Tibial nerve (tissue), 4 donors: Measurements from ENCODE around the gene PRR11. TPM values are rescaled to one million over a fixed set of nuclear protein-coding genes. Genes with fewer than 3 reads are reported as not detected.

Experiments
- DNase-seq, 2 donors: peaks; one replicate each; pipeline ENCODE4 v3.0.0-alpha.2; 2019; ENCODE audit warnings: low spot score in 2 of 2
- H3K27ac ChIP-seq, 4 donors: fragments of 200-600 bp; sonication (generic) in 3 of 4; one replicate each; pipeline ENCODE4 v1.5.1; 2017 to 2019; ENCODE audit warnings: mild to moderate bottlenecking in 1 of 4
- H3K27me3 ChIP-seq, 2 donors: fragments of 200-600 bp; sonication (generic) in 1 of 2; one replicate each; pipeline versions ENCODE4 v1.5.1 to v1.6.0; 2017 to 2019
- H3K36me3 ChIP-seq, 3 donors: fragments of 200-600 bp; sonication (generic); one replicate each; pipeline ENCODE4 v1.5.1; 2018 to 2019
- H3K4me1 ChIP-seq, 4 donors: fragments of 200-600 bp; sonication (generic) in 3 of 4; one replicate each; pipeline ENCODE4 v1.5.1; 2017 to 2019
- H3K4me3 ChIP-seq, 4 donors: fragments of 200-600 bp; sonication (generic) in 3 of 4; one replicate each; pipeline ENCODE4 v1.5.1; 2017 to 2019; ENCODE audit warnings: mild to moderate bottlenecking in 1 of 4, moderate library complexity in 1 of 4
- H3K9me3 ChIP-seq, 4 donors: fragments of 200-600 bp; sonication (generic) in 3 of 4; one replicate each; pipeline ENCODE4 v1.5.1; 2017 to 2019
- CTCF ChIP-seq, 5 experiments: fragments of 200-600 bp in 3 of 5; fragments of 450-650 bp in 2 of 5; sonication (generic) in 3 of 5; IDR thresholded peaks; one replicate each; pipeline ENCODE4 v1.5.1; 2016 to 2019; ENCODE audit warnings: antibody characterized with exemption in 5 of 5, mild to moderate bottlenecking in 3 of 5, moderate library complexity in 2 of 5
- EP300 ChIP-seq, 2 donors: sonication (generic); formaldehyde crosslinking; IDR thresholded peaks; one replicate each; pipeline ENCODE4 v1.6.1; 2017; ENCODE audit warnings: antibody characterized with exemption in 2 of 2, mild to moderate bottlenecking in 1 of 2
- POLR2A ChIP-seq, 2 donors: fragments of 450-650 bp; IDR thresholded peaks; one replicate each; pipeline ENCODE4 v1.6.1; 2017; ENCODE audit warnings: antibody characterized with exemption in 2 of 2, mild to moderate bottlenecking in 2 of 2, moderate library complexity in 2 of 2
- WGBS, 2 donors: methylation state at CpG; one replicate each; pipeline ENCODE4 v1.1.5; 2018; 5-methylcytosine and 5-hydroxymethylcytosine counted together
- total RNA-seq, 4 donors: library from RNA; depleted of rRNA; stranded (reverse); fragments of >200 nt; gene quantifications; one replicate each; pipeline ENCODE4 v1.1.0, GENCODE V29; 2016

The PRR11 gene
- total RNA-seq, 4 donors from 2014 or later, result 0.66 to 44.4 (median 0.84) TPM

- no peak for TF ChIP-seq CTCF (IDR thresholded peaks at IDR 0.05)
- TF ChIP-seq POLR2A (IDR thresholded peaks at IDR 0.05), result no peak
- TF ChIP-seq EP300 (IDR thresholded peaks at IDR 0.05), result no peak
- no peaks in the 10 kb centered on the region for H3K4me1 ChIP-seq
- H3K4me3 ChIP-seq, result no peak overlapping the region
- H3K36me3 ChIP-seq, result no peaks in the 10 kb centered on the region
- no peaks in the 10 kb centered on the region for H3K27me3 ChIP-seq
- no peak for DNase-seq
- WGBS, 2 donors, result 98 to 100% methylated on average over 1 of the region's 1 CpG
- H3K27ac ChIP-seq, result no peak overlapping the region
- no peaks in the 10 kb centered on the region for H3K9me3 ChIP-seq
Measured at GRCh38 chr17:59141860-59142259, 13.7 kb upstream of the PRR11 start.

- 97 to 98% methylated on average over 4 of the region's 4 CpGs for WGBS, 2 donors
- TF ChIP-seq EP300 (IDR thresholded peaks at IDR 0.05), result no peak
- TF ChIP-seq CTCF (IDR thresholded peaks at IDR 0.05), result no peak
- Histone ChIP-seq H3K27me3 (no peaks in the 10 kb centered on the region), H3K27ac (no peak overlapping the region), H3K9me3 (no peaks in the 10 kb centered on the region), H3K4me3 (no peak overlapping the region), H3K36me3 (no peaks in the 10 kb centered on the region), H3K4me1 (no peaks in the 10 kb centered on the region)
- DNase-seq, result no peak
Measured at GRCh38 chr17:59145571-59146096, 9.9 kb upstream of the PRR11 start.

GRCh38 chr17:59149051-59149450 lies 6.5 kb upstream of the PRR11 start:
- Histone ChIP-seq H3K27me3 (no peaks in the 10 kb centered on the region), H3K27ac (no peak overlapping the region), H3K4me3 (no peak overlapping the region), H3K9me3 (no peaks in the 10 kb centered on the region), H3K4me1 (peaks cover 0 to 23% (median 5%) of the 10 kb centered on the region in 4 donors), H3K36me3 (no peaks in the 10 kb centered on the region)
- DNase-seq, result no peak
- TF ChIP-seq CTCF (IDR thresholded peaks at IDR 0.05) (no peak), POLR2A (IDR thresholded peaks at IDR 0.05) (no peak), EP300 (IDR thresholded peaks at IDR 0.05) (no peak)
- WGBS, 2 donors, result 48 to 55% methylated on average over 2 of the region's 2 CpGs

- 83 to 85% methylated on average over 5 of the region's 5 CpGs for WGBS, 2 donors
- Histone ChIP-seq H3K9me3 (no peaks in the 10 kb centered on the region), H3K4me3 (no peak overlapping the region), H3K36me3 (no peaks in the 10 kb centered on the region), H3K27ac (no peak overlapping the region), H3K4me1 (peaks cover 0 to 25% (median 5%) of the 10 kb centered on the region in 4 donors), H3K27me3 (no peaks in the 10 kb centered on the region)
- TF ChIP-seq EP300 (IDR thresholded peaks at IDR 0.05), result no peak
- no peak for TF ChIP-seq CTCF (IDR thresholded peaks at IDR 0.05)
- no peak for TF ChIP-seq POLR2A (IDR thresholded peaks at IDR 0.05)
- no peak for DNase-seq
Measured at GRCh38 chr17:59149841-59150511, 5.6 kb upstream of the PRR11 start.

GRCh38 chr17:59151006-59151405 lies 4.5 kb upstream of the PRR11 start:
- peaks cover 0 to 29% (median 6%) of the 10 kb centered on the region in 4 donors for H3K4me1 ChIP-seq
- 46 to 49% methylated on average over 5 of the region's 5 CpGs for WGBS, 2 donors

More at GRCh38 chr17:59151006-59151405, 4.5 kb upstream of the PRR11 start:
- Histone ChIP-seq H3K9me3 (no peaks in the 10 kb centered on the region), H3K4me3 (no peak overlapping the region), H3K27ac (no peak overlapping the region), H3K36me3 (no peaks in the 10 kb centered on the region), H3K27me3 (no peaks in the 10 kb centered on the region)
- TF ChIP-seq EP300 (IDR thresholded peaks at IDR 0.05), result no peak
- TF ChIP-seq CTCF (IDR thresholded peaks at IDR 0.05), result no peak
- no peak for TF ChIP-seq POLR2A (IDR thresholded peaks at IDR 0.05)
- no peak for DNase-seq
